A549 (cell line): ENCODE measurements around the gene SUGCT. TPM values are rescaled to one million over a fixed set of nuclear protein-coding genes. Genes with fewer than 3 reads are reported as not detected.

Experiments
- ATAC-seq, 2 experiments: fragments of 200-7000 bp in 1 of 2; fragments of >200 bp in 1 of 2; cut with Nextera tagmentation in 1 of 2; cut with Tn5 transposase in 1 of 2; 3 replicates each; pipeline versions ENCODE4 v1.8.0 to v1.9.1; 2018 to 2020; ENCODE audit warnings: mild to moderate bottlenecking in 1 of 2, moderate library complexity in 1 of 2
- CTCF ChIA-PET: fragments of 300-600 bp; sonication (Branson Sonifier 250); formaldehyde crosslinking; extraction: SDS; loops from one replicate; lab custom pipeline; 2021; ENCODE audit warnings: antibody characterized with exemption, inconsistent platforms; lab: Yijun Ruan, JAX
- POLR2A ChIA-PET: fragments of 350-600 bp; formaldehyde crosslinking; extraction: SDS; loops from one replicate; lab custom pipeline; 2021; ENCODE audit warnings: antibody characterized with exemption, inconsistent platforms; lab: Yijun Ruan, JAX
- DNase-seq, 2 experiments: peaks; one replicate each; pipeline versions ENCODE4 v3.0.0 to v3.0.0-alpha.2; 2011 to 2016; ENCODE audit warnings: low read depth in 1 of 2, low spot score in 1 of 2
- FAIRE-seq: peaks from 2 replicates; lab custom pipeline; 2011; peaks lifted over from hg19 to GRCh38; lab: Jason Lieb, UNC
- H3K27ac ChIP-seq, 2 experiments: fragments of >200 bp; sonication (Bioruptor Twin); formaldehyde crosslinking; 3 replicates each; pipeline ENCODE4 v1.5.1; 2016 to 2017
- H3K4me1 ChIP-seq: fragments of >200 bp; sonication (Bioruptor Twin); formaldehyde crosslinking; 3 replicates; pipeline ENCODE4 v1.6.1; 2016
- H3K4me2 ChIP-seq: fragments of >200 bp; sonication (Bioruptor Twin); formaldehyde crosslinking; 3 replicates; pipeline ENCODE4 v1.6.1; 2016
- H3K4me3 ChIP-seq: fragments of >200 bp; sonication (Bioruptor Twin); formaldehyde crosslinking; 3 replicates; pipeline ENCODE4 v1.5.1; 2016
- H3K9me3 ChIP-seq: fragments of >200 bp; sonication (Bioruptor Twin); formaldehyde crosslinking; 3 replicates; pipeline ENCODE4 v1.6.1; 2016
- ATOH8 ChIP-seq: fragments of 250-450 bp; sonication (Bioruptor Pico); IDR thresholded peaks from 2 replicates; pipeline ENCODE4 v1.5.0; 2020; ENCODE audit warnings: low read depth, mild to moderate bottlenecking, moderate library complexity
- CBX2 ChIP-seq: fragments of 200-600 bp; sonication (generic); IDR thresholded peaks from 2 replicates; pipeline ENCODE4 v1.6.1; 2016; ENCODE audit warnings: low read depth, mild to moderate bottlenecking, borderline replicate concordance
- CBX8 ChIP-seq: fragments of 200-600 bp; sonication (generic); IDR thresholded peaks from 2 replicates; pipeline ENCODE4 v1.6.1; 2016
- EHMT2 ChIP-seq: fragments of 200-600 bp; sonication (generic); IDR thresholded peaks from 2 replicates; pipeline ENCODE4 v1.6.1; 2016; ENCODE audit warnings: antibody characterized with exemption, low read depth, mild to moderate bottlenecking, moderate library complexity
- ELK1 ChIP-seq: fragments of 150-350 bp; IDR thresholded peaks from 2 replicates; pipeline ENCODE4 v1.6.1; 2014; ENCODE audit warnings: low read depth, mild to moderate bottlenecking, low read length
- HDAC2 ChIP-seq: fragments of 200-600 bp; sonication (generic); IDR thresholded peaks from 2 replicates; pipeline ENCODE4 v1.6.1; 2016
- HMGXB4 ChIP-seq: fragments of 250-450 bp; sonication (Bioruptor Pico); IDR thresholded peaks from 2 replicates; pipeline ENCODE4 v1.5.0; 2021; ENCODE audit warnings: mild to moderate bottlenecking, moderate library complexity, borderline replicate concordance
- HOXA7 ChIP-seq: fragments of 250-450 bp; sonication (Bioruptor Pico); IDR thresholded peaks from 2 replicates; pipeline ENCODE4 v1.5.0; 2020; ENCODE audit warnings: mild to moderate bottlenecking, moderate library complexity
- KDM1A ChIP-seq: fragments of 200-600 bp; sonication (generic); IDR thresholded peaks from 2 replicates; pipeline ENCODE4 v1.6.1; 2016; ENCODE audit warnings: low read depth, mild to moderate bottlenecking
- KDM5A ChIP-seq: fragments of 200-600 bp; sonication (generic); IDR thresholded peaks from 2 replicates; pipeline ENCODE4 v1.6.1; 2016; ENCODE audit warnings: antibody characterized with exemption, mild to moderate bottlenecking
- MAFK ChIP-seq: fragments of 450-650 bp; IDR thresholded peaks from 2 replicates; pipeline ENCODE4 v1.6.1; 2014; ENCODE audit not compliant: partially characterized antibody
- NFE2L2 ChIP-seq: fragments of 150-350 bp; conservative IDR thresholded peaks from 2 replicates; pipeline ENCODE4 v1.6.1; 2014; ENCODE audit warnings: low read length
- PBX3 ChIP-seq: IDR thresholded peaks from 2 replicates; pipeline ENCODE4 v1.6.1; 2012
- PHF8 ChIP-seq: fragments of 200-600 bp; sonication (generic); IDR thresholded peaks from 2 replicates; pipeline ENCODE4 v1.6.1; 2016; ENCODE audit warnings: low read depth, mild to moderate bottlenecking, antibody characterized with exemption, moderate library complexity, borderline replicate concordance
- RARB ChIP-seq: fragments of 250-450 bp; sonication (Bioruptor Pico); IDR thresholded peaks from 2 replicates; pipeline ENCODE4 v1.8.0; 2021; ENCODE audit warnings: mild to moderate bottlenecking, moderate library complexity
- RFX5 ChIP-seq: fragments of 450-650 bp; IDR thresholded peaks from 2 replicates; pipeline ENCODE4 v1.7.1; 2014; ENCODE audit warnings: antibody characterized with exemption, mild to moderate bottlenecking, moderate library complexity
- SMC3 ChIP-seq: fragments of >200 bp; sonication (Bioruptor Twin); formaldehyde crosslinking; IDR thresholded peaks from 3 replicates; pipeline ENCODE4 v1.6.1; 2018; ENCODE audit warnings: inconsistent platforms
- SREBF2 ChIP-seq: fragments of 450-650 bp; IDR thresholded peaks from 2 replicates; pipeline ENCODE4 v1.6.1; 2014; ENCODE audit warnings: mild to moderate bottlenecking, moderate library complexity
- USF2 ChIP-seq: fragments of 450-650 bp; IDR thresholded peaks from 2 replicates; pipeline ENCODE4 v1.6.1; 2014; ENCODE audit warnings: antibody characterized with exemption
- ZC3H11A ChIP-seq: fragments of 450-650 bp; IDR thresholded peaks from 2 replicates; pipeline ENCODE4 v1.6.1; 2014; ENCODE audit warnings: antibody characterized with exemption, mild to moderate bottlenecking
- WGBS: methylation state at CpG from one replicate; pipeline ENCODE4 v1.1.6; 2017; ENCODE audit errors: missing lambda C conversion rate; 5-methylcytosine and 5-hydroxymethylcytosine counted together
- polyA plus RNA-seq, 4 experiments: library from polyadenylated mRNA; depleted of rRNA in 3 of 4; stranded (reverse); fragments of >200 nt; fragmentation: RNase III in 1 of 4; extraction: RNeasy Plus Mini Kit Qiagen cat#74134 plus additional on column Dnase treatment in 1 of 4; gene quantifications; 2 replicates in 3 of 4; 3 replicates in 1 of 4; pipeline ENCODE4 v1.2.3, GENCODE V29; 2011 to 2017
- TF ChIP-seq, protein P1 (sequence below): fragments of >200 bp; sonication (Bioruptor Twin); formaldehyde crosslinking; IDR thresholded peaks from 3 replicates; pipeline ENCODE4 v1.5.1; 2016
- TF ChIP-seq, protein P2 (sequence below): fragments of >200 bp; sonication (Bioruptor Twin); formaldehyde crosslinking; IDR thresholded peaks from 2 replicates; pipeline ENCODE4 v1.6.1; 2016

The SUGCT gene
- polyA plus RNA-seq, 2 of the 4 experiments (the other 2 are of a cell fraction) = 1.4 to 1.6 TPM

GRCh38 chr7:40865441-40866233, 730.8 kb downstream of the SUGCT start (continued):
- TF ChIP-seq PBX3 = no peak
- TF ChIP-seq USF2 = no peak
- no peak for TF ChIP-seq RFX5
- no peak for TF ChIP-seq ATOH8
- TF ChIP-seq CBX8 = no peak
- no peak for TF ChIP-seq CBX2
- TF ChIP-seq, protein P1, sequence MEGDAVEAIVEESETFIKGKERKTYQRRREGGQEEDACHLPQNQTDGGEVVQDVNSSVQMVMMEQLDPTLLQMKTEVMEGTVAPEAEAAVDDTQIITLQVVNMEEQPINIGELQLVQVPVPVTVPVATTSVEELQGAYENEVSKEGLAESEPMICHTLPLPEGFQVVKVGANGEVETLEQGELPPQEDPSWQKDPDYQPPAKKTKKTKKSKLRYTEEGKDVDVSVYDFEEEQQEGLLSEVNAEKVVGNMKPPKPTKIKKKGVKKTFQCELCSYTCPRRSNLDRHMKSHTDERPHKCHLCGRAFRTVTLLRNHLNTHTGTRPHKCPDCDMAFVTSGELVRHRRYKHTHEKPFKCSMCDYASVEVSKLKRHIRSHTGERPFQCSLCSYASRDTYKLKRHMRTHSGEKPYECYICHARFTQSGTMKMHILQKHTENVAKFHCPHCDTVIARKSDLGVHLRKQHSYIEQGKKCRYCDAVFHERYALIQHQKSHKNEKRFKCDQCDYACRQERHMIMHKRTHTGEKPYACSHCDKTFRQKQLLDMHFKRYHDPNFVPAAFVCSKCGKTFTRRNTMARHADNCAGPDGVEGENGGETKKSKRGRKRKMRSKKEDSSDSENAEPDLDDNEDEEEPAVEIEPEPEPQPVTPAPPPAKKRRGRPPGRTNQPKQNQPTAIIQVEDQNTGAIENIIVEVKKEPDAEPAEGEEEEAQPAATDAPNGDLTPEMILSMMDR = no peak
- TF ChIP-seq ELK1 = no peak

- CTCF ChIA-PET = interaction anchor here (0.8 to 3.0 kb wide), 9 partner anchors 11 to 845 kb away, joined by 3 to 21 read pairs (median 3); no protein-coding TSS in a partner anchor
- WGBS = 12% methylated on average over 10 of the region's 10 CpGs
- ATAC-seq (no peak), FAIRE-seq (no peak)
- H3K4me3 ChIP-seq = no peak overlapping the region
- POLR2A ChIA-PET = no interaction called here
- TF ChIP-seq SREBF2 (no peak), RARB (CRISPR knock-in tag) (no peak), NFE2L2 (no peak), MAFK (no peak), HDAC2 (no peak), HMGXB4 (CRISPR knock-in tag) (no peak)
- TF ChIP-seq, protein P2, sequence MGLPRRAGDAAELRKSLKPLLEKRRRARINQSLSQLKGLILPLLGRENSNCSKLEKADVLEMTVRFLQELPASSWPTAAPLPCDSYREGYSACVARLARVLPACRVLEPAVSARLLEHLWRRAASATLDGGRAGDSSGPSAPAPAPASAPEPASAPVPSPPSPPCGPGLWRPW = no peak
- TF ChIP-seq, all 56 proteins: peak for 0
- peak in 1 of 2 experiments; percentile 3 for DNase-seq
- no peak overlapping the region for H3K4me2 ChIP-seq
- H3K4me1 ChIP-seq = no peaks in the 10 kb centered on the region
- no peak overlapping the region for H3K27ac ChIP-seq
- 0 out of 3 replicates have a peak, but pooled peaks cover 5% of the 10 kb centered on the region for H3K9me3 ChIP-seq
These were observed 731.8 kb downstream of the SUGCT start for GRCh38 chr7:40866601-40867000.

DNA sequence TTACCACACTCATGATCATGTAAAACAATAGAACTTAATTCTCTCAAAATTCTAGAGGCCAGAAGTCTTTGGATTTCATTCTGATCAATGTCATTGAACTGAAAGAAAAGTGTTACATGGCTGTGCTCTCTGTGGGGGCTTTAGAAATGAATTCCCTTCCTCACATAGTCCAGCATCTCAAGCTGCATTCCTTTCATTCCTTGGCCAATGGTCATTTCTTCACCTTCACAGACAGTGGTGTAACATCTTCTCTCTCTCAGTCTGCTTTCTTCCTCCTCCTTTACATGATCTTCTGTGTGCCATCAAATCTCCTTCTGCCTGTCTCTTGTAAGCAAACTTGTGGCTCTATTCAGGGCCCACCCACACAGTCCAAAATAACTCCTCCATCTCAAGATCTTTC, 735.3 kb downstream of the SUGCT start:
- no peak overlapping the region for H3K4me2 ChIP-seq
- no peak overlapping the region for H3K27ac ChIP-seq
- ChIA-PET POLR2A (no interaction called here), CTCF (no interaction called here)
- H3K4me1 ChIP-seq = no peaks in the 10 kb centered on the region
- no peak for ATAC-seq
- FAIRE-seq = no peak
- no peak for TF ChIP-seq HMGXB4 (CRISPR knock-in tag)
- TF ChIP-seq PHF8 = no peak
- TF ChIP-seq SMC3 = no peak
- no peak for TF ChIP-seq KDM5A
- no peak for TF ChIP-seq ZC3H11A
- no peak for TF ChIP-seq KDM1A
- no peak for TF ChIP-seq EHMT2
- no peak for TF ChIP-seq NFE2L2
- no peak for TF ChIP-seq HOXA7 (CRISPR knock-in tag)
- no peak for DNase-seq
- 0 out of 3 replicates have a peak, but pooled peaks cover 5% of the 10 kb centered on the region for H3K9me3 ChIP-seq
- H3K4me3 ChIP-seq = no peak overlapping the region
